Activated CD4-positive, CD25-positive, alpha-beta regulatory T cell treated with anti-CD3 and anti-CD28 coated beads, Interleukin-2, amount 50 U/mL, for 24 hours (primary cell): ENCODE data around the gene SOAT1.
"Not testable (repeated sequence)": the region's sequence is repeated elsewhere in the genome, so short reads cannot be mapped to it uniquely, and the experiment has no call there.

ENCODE experiments used
- ATAC-seq, 2 donors: fragments of 150-1000 bp; cut with Tn5 transposase; one replicate each; pipeline ENCODE4 v1.10.0; 2021; ENCODE audit warnings: mild to moderate bottlenecking in 1 of 2, moderate library complexity in 1 of 2

The SOAT1 gene

DNA sequence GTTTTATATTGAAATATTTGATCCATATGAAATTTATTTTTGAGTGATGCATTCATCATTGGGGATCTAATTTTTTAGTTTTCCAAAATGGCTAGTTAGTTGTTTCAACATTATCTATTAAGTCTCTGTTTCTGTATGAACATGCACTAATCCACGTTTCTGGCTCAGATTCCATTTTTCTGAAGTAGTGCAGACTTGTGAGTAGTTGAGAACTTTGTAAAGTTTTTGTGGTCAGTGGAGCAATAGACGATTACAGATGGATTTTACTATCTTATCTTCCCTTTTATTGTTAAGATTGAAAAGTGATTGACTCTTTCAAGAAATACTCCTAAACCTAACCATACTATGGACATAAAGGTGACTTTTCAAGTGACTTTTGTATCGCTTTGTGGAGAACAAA is 16.7 kb downstream of the SOAT1 start:
- no peak for ATAC-seq

DNA sequence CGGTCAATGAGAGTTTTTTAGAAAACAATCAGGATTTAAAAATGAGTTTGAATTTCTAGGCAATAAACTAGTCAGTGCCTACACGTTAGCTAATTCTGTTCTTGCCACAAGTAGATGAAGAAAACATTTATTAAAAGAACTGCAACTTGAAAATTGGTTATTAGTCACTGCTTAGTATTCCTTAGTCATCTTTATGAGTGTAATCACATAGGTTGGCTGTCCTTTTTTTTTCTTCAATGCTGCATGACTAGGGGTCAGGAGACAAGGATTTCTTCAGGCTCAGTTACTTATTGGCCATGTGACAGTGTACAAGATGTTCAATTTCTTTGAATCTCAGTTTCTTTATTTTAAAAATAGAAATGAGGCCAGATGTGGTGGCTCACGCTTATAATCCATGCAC is 17.1 kb downstream of the SOAT1 start:
- ATAC-seq, result peak; percentile 84 to 93

DNA sequence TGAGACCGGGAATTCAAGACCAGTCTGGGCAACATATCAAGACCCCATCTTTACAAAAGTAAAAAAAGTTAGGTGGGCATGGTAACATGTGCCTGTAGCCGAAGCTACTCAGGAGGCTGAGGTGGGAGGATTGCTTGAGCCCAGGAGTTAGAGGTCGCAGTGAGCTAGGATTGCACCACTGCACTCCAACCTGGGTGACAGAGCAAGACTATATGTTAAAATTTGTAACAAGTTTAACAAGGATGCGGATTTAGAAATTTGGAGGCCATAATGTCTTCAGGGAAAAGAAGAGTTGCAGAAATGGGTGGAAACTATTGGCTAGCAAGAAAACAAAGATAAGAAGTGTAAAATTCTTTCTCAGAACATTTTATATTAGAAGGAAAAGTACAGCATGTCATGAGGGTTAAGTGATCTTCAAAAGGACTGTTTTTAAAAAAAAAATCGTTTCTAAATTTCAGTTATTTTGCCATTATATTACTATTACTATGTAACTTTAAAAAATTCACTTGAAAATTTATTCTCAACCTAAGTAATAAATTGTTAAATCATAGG is 17.6 kb downstream of the SOAT1 start:
- ATAC-seq, result no peak

DNA sequence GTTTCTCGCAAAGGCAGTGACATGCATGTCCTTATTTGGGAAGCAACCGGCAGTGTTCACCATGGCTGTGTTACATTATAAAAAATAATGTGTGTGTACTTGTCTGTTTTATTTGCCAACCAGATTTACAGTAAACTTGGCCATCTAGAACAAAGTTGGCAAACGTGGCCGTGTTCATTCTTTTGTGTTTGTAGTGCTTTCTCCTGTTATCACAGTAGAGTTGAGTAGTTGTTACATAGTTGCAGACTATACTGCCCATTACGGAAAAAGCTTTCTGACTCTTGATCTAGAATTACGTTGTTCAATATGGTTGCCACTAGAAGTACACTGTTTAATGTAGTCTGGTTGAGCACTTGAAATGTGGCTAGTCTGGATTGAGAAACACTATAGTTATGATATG is 19.4 kb downstream of the SOAT1 start:
- no peak for ATAC-seq

DNA sequence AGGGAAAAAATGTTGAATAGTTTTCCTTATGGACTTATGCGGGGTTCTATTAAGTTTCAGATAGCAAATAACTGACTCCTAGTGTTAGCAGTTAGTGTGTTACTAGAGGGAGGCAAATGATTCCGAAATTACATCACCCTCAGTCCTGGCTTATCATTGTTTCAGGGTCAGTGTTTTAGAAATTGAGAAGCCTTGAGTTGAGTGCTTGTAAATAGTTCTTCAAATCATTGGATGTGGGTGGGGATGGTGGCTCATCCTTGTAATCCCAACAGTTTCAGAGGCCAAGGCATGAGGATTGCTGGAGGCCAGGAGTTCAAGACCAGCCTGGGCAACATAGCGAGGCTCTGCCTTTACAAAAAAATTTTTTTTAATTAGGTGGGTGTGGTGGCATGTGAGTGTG is 21.3 kb downstream of the SOAT1 start:
- no peak for ATAC-seq

DNA sequence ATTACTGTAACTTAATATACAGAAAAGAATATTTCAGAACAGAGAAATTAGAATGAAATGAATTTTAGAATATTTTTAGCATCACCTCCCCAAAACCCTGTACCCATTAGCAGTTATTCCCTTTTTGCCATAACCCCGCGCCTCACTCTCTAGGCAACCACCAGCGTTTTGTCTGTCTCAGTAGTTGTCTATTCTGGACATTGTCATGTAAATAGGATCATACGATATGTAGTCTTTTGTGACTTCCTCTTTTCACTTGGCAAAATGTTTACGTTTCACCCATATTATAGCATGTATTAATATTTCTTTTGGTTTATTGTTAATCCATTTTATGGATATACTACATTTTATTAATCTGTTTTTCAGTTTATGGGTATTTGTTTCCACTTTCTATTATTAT is 24.9 kb downstream of the SOAT1 start:
- ATAC-seq, result no peak

DNA sequence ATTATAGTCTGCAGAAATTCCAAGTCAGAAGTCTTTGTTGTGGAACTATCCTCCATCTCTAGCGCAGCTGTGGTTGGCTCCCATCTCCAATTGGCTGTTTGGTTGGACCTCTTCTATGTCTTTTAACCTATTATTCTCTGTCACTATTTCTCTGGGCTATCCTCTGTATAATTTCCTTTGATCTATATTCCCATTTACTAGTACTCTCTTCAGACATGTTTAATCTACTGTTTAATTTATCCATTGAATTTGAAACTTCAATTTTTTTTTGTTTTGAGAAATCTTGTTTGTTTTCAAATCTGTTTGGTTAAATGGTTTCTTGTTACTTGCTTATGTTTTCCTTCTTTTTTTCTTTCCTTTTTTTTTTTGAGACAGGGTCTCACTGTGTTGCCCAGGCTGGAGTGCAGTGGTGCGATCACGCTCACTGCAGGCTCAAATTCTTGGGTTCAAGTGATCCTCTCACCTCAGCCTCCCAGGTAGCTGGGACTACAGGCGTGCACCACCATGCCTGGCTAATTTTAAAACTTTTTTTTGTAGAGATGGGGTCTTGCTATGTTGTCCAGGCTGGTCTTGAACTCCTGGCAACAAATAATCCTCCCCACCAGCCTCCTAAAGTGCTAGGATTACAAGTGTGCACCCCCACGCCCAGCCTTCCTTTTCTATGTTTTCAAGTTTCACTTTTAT is 28.1 kb downstream of the SOAT1 start:
- ATAC-seq, result no peak

DNA sequence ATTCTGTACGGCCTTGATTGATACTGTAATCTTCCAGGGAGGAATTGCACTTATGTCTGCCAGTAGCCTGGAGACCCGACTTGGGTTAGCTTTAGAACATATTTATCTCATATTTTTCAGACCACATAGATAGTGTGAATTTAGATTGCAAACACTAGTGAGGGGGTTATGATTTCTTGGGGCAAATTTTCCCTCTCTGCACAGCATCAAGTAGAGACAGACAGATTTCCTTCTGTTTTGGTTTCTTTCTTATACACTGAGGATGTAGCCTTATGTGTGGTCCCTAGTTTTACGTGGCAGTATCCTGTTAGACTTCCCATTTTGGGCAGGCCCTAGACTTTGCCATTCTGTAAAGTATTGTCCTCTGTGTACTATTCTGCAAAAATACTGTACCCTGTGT is 29.0 kb downstream of the SOAT1 start:
- ATAC-seq, result no peak

DNA sequence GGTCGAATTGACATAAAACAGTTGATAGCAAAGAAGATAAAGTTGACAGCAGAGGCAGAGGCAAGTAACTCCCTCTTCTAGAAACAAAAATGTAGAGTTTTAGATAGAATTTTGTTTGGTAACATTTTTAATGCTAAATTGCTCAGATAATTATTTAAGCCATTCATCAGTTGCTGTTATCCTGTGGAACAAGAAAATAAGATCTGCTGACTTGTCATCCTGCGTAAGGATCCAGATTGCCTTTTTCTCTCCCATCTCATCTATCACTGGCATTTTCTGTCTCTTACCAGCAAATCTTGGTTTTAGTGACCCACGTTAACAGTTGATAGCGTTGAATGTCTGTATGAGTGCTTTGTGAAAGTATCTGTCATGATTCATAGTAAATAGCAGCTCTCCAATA is 29.8 kb downstream of the SOAT1 start:
- no peak for ATAC-seq

DNA sequence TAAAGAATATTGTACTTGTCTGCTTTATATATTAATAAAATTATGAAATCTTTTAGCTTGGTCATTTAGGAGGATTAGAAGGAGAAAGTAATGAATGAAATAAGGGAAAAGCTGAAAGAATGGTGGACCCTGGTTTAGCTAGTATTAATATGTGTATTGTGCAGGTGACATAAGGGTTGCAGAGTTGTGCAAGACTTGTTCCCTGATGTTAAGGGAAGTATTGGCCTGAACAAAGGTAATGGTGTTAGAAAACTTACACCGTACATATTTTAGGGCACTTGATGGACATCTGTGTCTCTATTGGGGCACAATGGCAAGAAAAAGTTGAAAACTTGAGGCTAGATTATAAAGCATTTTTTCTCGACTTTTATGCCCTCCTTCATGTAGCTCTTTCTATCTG is 32.2 kb downstream of the SOAT1 start:
- ATAC-seq, result no peak

DNA sequence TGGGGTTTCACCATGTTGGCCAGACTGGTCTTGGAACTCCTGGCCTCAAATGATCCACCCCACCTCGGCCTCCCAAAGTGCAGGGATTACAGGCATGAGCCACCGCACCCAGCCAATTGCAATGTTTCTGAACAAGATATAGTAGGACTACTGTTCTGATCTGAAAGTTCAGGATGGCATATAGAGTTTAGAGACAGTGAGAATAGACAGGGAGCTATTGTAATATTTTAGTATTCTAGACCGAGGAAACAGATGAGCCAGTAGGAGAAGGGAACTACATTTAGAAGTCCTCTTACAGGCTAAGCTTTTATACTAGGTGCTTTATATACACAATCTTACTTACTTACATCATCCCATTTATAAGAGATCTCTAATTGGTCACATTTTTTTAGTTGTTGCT is 33.1 kb downstream of the SOAT1 start:
- no peak for ATAC-seq

DNA sequence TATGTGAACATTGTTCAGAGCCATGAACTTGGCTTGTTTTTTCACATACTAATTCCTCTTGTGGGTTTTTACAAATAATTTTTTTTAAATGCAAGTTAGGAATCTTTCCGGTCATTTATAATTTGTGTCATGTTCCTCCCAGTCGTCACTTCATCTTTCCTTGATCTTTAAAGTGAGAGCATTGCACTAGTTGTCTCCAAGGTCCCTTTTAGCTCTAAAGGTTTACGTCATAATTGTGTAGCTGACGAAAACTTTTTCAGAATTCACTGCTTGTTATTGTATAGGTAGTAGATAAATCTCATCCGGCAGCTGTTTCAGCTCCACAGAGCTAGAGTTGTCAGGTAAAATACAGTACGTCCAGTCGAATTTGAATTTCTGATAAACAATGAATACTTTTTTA is 33.6 kb downstream of the SOAT1 start:
- ATAC-seq, result no peak

DNA sequence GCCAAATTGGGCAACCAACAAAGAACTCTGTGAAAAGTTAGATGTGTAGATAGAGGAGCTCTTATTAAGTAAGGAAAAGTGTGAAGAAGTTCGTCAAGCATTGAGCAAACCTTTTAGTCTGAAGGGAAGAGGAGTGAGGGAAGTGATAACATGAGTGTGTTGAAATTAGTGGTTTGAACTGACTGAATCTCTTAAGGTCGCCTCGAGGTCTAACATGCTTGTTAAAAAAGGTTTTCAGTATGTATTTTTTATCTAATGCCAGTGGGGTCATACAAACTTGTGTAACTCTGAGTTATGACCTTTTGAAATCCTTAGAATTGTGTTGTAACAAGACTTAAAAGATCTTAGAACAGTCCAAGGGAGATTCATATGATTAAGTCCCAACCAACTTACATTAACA is 34.1 kb downstream of the SOAT1 start:
- no peak for ATAC-seq

DNA sequence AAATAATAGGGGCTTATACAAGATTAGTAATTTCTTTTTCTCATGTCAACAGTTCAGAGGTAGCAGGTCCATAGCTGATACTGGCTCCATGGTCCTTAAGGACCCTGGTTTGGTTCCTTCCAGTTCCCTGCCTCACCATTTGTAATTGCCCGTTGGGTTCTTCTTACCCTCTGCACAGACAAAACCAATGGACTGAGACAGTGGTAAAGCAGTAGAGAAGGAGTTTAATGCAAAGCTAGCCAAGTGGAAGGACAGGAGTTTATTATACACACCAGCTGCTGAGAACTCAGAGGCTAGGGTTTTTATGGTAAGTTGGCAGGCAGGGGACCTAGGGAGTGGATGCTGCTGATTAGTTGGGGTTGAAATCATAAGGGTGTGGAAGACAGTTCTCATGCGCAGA is 36.3 kb downstream of the SOAT1 start:
- no peak for ATAC-seq

DNA sequence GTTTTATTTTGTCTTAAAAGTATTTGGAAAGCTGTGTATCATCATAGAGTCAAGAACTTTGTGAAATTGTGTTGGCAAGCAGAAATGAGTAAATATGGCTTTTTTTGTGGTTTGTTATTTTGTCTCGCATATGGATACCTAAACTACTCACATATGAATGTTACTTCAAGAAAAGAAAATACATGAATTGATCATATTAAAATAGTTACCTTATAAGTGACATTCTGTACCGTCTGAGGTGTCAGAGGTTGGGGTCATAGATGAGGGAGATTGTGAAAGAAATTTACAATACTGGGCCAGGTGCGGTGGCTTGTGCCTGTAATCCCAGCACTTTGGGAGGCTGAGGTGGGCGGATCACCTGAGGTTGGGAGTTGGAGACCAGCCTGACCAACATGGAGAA is 40.8 kb downstream of the SOAT1 start:
- ATAC-seq, result peak in 1 of 2 donors; percentile 45

DNA sequence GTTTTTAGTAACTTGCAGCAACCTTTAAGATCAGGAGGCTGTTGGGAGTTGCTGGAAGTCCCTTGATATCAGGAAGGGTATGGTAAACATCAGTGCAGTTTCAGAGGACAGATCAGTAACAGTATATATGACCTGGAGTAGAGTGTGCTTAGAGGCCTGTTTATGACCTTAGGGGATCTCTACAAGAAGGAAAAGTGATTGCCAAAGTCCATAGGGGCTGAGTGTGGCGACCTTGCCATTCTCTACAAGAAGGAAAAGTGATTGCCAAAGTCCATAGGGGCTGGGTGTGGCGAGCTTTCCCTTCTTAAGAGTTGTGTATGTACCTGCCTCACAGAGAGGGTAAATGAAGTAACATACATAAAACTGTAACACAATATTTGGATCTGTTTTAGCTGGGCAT is 43.7 kb downstream of the SOAT1 start:
- no peak for ATAC-seq

DNA sequence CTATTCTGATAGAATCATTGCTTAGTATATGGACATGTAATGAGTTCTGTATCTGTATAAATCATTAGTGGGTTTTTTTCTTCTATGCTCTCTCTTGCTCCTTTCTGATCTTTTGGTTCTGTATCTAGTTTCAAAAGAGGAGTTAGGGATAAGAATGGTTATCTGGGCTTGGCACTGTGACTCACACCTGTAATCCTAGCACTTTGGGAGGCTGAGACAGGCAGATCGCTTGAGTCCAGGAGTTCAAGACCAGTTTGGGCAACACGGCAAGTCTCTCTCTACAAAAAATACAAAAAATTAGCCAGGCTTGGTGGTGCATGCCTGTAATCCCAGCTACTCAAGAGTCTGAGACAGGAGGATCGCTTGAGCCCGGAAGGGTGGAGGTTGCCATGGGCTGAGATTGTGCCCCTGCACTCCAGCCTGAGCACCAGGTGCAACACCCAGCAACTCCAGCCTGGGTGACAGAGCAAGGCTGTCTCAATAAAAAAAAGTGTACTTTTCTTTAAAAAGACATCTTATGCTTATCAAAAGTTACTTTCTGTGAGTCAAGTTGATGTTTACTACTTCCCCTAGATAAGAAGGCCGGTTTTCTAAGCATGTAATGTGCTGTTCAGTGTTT is 44.5 kb downstream of the SOAT1 start:
- ATAC-seq, result no peak

DNA sequence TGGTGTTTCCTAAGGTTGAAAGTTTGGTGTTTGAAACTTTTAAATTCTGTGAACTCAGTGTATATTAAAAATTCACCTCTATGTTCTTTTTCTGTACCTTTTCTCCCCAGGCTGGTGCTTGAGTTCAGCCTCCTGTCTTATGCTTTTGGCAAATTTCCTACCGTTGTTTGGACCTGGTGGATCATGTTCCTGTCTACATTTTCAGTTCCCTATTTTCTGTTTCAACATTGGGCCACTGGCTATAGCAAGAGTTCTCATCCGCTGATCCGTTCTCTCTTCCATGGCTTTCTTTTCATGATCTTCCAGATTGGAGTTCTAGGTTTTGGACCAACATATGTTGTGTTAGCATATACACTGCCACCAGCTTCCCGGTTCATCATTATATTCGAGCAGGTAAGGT is 47.3 kb downstream of the SOAT1 start:
- no peak for ATAC-seq

DNA sequence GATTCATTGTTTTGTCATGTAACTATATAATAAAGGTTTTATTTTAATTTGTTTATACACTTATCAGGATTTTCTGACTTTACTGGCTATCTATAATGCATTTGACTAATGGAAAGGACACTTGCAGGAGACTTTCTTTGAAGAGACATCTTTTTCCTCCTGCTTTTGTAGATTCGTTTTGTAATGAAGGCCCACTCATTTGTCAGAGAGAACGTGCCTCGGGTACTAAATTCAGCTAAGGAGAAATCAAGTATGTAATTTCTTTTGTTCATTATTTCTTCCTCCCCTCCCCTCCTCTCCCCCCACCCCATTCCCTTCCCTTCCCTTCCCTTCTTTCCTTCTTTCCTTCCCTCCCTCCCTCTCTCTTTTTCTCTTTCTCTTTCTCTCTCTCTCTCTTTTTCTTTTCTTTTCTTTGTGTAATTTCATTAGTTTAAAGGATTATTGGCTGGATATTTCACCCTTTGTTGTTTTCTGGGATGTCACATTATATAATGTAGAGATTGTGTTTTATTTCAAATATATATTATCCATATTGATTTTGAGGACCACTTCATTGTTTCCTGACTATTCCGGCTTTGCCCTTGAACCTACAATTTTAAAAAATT is 48.4 kb downstream of the SOAT1 start:
- no peak for ATAC-seq

DNA sequence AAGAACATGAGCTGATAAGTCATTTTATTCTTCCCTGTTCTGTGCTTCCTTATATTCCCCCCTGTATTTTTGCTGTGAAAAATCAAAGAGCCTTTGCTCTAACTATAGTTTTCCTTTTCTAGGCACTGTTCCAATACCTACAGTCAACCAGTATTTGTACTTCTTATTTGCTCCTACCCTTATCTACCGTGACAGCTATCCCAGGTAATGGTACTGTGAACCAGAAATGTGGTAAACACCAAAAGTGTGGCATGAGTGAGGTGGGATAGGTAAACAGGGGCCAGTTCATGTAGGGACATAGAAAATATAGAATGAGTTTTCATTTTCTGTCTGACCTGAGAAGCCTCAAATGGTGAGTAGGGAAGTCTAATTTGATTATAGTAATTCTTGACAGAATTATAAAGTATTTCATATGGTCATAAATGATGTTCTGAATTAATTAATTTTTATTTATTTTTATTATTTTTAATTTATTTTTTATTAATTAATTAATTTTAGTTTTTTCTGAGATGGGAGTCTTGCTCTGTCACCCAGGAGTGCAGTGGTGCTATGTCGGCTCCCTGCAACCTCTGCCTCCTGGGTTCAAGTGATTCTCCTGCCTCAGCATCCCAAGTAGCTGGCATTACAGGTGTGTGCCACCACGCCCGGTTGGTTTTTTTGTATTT is 49.3 kb downstream of the SOAT1 start:
- ATAC-seq, result no peak

DNA sequence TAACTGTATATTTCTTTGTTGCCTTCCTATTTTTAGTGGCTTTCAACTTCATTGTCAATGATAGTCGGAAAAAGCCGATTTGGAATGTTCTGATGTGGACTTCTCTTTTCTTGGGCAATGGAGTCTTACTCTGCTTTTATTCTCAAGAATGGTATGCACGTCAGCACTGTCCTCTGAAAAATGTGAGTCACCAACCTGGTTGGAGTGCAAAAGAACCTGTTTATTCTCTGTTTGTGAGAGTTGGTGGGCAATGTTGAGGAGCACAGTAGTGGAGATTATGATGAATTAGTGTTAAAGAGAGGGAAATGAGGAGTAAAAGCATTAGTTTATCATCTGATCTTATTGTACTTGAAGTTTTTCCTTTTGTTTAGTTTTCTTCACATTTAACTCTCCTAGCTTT is 57.7 kb downstream of the SOAT1 start:
- ATAC-seq, result no peak

DNA sequence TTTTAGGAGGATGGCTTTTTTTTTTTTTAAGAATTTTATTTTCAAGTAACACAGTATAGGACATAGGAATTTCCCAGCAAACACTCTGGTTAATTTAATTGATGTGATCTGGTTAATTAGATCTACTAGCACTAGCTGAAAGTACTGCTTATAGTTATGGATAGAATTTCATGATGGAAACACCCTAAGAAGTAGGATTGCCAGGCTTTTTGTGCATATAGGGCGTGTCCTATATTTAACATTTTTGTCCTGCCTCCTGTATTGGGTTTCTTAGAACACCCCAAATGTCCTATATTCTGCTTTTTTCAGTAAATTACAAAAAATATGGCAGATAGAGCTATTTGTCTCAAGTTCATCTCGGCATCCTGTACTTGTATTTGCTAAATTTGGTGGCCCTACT is 58.6 kb downstream of the SOAT1 start:
- no peak for ATAC-seq

DNA sequence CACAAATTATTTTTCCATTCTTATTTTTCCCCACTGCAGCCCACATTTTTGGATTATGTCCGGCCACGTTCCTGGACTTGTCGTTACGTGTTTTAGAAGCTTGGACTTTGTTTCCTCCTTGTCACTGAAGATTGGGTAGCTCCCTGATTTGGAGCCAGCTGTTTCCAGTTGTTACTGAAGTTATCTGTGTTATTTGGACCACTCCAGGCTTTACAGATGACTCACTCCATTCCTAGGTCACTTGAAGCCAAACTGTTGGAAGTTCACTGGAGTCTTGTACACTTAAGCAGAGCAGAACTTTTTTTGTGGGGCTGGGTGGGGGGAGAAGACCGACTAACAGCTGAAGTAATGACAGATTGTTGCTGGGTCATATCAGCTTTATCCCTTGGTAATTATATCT is 59.9 kb downstream of the SOAT1 start:
- no peak for ATAC-seq

DNA sequence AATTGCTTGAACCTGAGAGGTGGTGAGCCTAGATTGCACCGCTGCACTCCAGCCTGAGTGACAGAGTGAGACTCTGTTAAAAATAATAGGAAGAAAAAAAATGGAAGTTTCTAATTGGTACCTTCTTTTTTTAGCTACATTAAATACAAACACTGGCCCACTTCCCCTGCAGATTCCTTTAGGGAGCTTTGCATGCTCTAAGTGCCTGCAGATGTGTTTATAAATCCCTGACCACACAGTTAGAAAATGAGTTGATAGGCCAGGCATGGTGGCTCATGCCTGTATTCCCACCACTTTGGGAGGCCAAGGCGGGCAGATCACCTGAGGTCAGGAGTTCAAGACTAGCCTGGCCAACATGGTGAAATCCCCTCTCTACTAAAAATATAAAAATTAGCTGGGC is 68.0 kb downstream of the SOAT1 start:
- ATAC-seq, result not testable (repeated sequence)
